ENCODE results near the gene OAT. TPM values are rescaled to one million over a fixed set of nuclear protein-coding genes. Genes with fewer than 3 reads are reported as not detected.

Gene OAT
- total RNA-seq, 1 donor from 2014 or later = 56.7 TPM

DNA sequence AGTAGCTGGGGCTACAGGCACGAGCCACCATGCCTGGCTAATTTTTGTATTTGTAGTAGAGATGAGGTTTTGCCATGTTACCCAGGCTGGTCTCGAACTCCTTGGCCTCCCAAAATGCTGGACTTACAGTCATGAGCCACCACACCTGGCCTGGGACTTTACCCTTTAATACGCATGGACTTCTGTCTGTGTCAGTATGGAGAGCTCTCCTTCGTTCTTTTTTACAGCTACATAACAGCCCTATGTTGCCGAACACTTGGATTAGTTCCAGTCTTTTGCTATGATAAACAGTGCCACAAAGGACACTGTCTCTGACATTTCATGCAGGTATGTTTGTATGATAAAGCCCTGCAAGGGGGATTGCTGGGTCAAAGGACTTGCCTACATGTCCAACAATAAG lies 10.9 kb upstream of the OAT start:
- Histone ChIP-seq H3K27ac (no peak overlapping the region), H3K4me2 (no peak overlapping the region), H3K4me1 (no peaks in the 10 kb centered on the region), H3K9ac (no peak overlapping the region), H3K4me3 (no peak overlapping the region), H3F3A (ENCODE audit: low read depth) (no peaks in the 10 kb centered on the region), H3K9me3 (ENCODE audit: low read depth) (no peaks in the 10 kb centered on the region), H3K36me3 (no peaks in the 10 kb centered on the region), H2AFZ (replicated peaks) (no peak overlapping the region), H3K79me2 (ENCODE audit: low read depth) (no peaks in the 10 kb centered on the region), H4K20me1 (ENCODE audit: low read depth) (no peaks in the 10 kb centered on the region), H3K27me3 (no peaks in the 10 kb centered on the region)
- Mint-ChIP-seq H3K27ac (no peak overlapping the region), H3K36me3 (no peaks in the 10 kb centered on the region), H3K9me3 (no peaks in the 10 kb centered on the region), H3K4me3 (no peak overlapping the region), H3K4me1 (no peaks in the 10 kb centered on the region), H3K27me3 (ENCODE audit: insufficient read depth, low read depth) (no peaks in the 10 kb centered on the region)
- TF ChIP-seq, protein P1, sequence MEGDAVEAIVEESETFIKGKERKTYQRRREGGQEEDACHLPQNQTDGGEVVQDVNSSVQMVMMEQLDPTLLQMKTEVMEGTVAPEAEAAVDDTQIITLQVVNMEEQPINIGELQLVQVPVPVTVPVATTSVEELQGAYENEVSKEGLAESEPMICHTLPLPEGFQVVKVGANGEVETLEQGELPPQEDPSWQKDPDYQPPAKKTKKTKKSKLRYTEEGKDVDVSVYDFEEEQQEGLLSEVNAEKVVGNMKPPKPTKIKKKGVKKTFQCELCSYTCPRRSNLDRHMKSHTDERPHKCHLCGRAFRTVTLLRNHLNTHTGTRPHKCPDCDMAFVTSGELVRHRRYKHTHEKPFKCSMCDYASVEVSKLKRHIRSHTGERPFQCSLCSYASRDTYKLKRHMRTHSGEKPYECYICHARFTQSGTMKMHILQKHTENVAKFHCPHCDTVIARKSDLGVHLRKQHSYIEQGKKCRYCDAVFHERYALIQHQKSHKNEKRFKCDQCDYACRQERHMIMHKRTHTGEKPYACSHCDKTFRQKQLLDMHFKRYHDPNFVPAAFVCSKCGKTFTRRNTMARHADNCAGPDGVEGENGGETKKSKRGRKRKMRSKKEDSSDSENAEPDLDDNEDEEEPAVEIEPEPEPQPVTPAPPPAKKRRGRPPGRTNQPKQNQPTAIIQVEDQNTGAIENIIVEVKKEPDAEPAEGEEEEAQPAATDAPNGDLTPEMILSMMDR (IDR thresholded peaks at IDR 0.05) = no peak
- TF ChIP-seq EZH2 (IDR thresholded peaks at IDR 0.05) (no peak), EZH2phosphoT487 (IDR thresholded peaks at IDR 0.05) (no peak)
- DNase-seq (ENCODE audit: low spot score) = no peak

DNA sequence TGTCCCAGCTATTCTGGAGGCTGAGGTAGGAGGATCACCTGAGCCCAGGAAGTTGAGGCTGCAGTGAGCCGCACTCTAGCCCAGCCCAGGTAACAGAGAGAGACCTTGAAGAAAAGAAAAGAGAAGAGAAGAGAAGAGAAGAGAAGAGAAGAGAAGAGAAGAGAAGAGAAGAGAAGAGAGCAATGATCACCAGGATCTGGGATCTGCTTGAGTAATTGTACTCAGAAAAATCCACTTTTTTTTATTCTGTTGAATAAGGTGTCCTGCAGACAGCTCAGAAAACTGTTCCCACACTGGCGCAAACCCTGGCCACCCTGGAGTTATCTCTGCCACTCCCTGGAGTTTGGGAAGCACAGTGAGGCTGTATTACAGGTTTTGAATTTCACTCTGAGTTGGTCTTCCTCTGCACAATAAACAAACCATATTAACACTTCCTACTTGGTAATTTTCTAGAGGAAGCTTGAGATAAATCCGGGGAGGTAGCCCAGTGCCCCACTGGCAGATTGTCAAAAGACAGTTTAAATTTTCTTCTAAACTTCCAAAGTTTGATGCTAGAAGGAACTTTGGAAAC lies 9.6 kb upstream of the OAT start:
- TF ChIP-seq EZH2phosphoT487 (IDR thresholded peaks at IDR 0.05) (no peak), EZH2 (IDR thresholded peaks at IDR 0.05) (no peak)
- TF ChIP-seq, protein P1 (IDR thresholded peaks at IDR 0.05) = no peak
- Histone ChIP-seq H3K9me3 (ENCODE audit: low read depth) (no peaks in the 10 kb centered on the region), H3K4me2 (no peak overlapping the region), H2AFZ (replicated peaks) (no peak overlapping the region), H3K27me3 (no peaks in the 10 kb centered on the region), H3K9ac (no peak overlapping the region), H3K4me1 (no peaks in the 10 kb centered on the region), H4K20me1 (ENCODE audit: low read depth) (no peaks in the 10 kb centered on the region), H3F3A (ENCODE audit: low read depth) (no peaks in the 10 kb centered on the region), H3K79me2 (ENCODE audit: low read depth) (no peaks in the 10 kb centered on the region), H3K4me3 (no peak overlapping the region), H3K36me3 (no peaks in the 10 kb centered on the region), H3K27ac (no peak overlapping the region)
- peaks cover 6% of the 10 kb centered on the region for H3K27me3 Mint-ChIP-seq (ENCODE audit: insufficient read depth, low read depth)
- H3K27ac Mint-ChIP-seq = no peak overlapping the region
- no peaks in the 10 kb centered on the region for H3K9me3 Mint-ChIP-seq
- H3K4me1 Mint-ChIP-seq = no peaks in the 10 kb centered on the region
- DNase-seq (ENCODE audit: low spot score) = no peak
- no peak overlapping the region for H3K4me3 Mint-ChIP-seq
- H3K36me3 Mint-ChIP-seq = no peaks in the 10 kb centered on the region

DNA sequence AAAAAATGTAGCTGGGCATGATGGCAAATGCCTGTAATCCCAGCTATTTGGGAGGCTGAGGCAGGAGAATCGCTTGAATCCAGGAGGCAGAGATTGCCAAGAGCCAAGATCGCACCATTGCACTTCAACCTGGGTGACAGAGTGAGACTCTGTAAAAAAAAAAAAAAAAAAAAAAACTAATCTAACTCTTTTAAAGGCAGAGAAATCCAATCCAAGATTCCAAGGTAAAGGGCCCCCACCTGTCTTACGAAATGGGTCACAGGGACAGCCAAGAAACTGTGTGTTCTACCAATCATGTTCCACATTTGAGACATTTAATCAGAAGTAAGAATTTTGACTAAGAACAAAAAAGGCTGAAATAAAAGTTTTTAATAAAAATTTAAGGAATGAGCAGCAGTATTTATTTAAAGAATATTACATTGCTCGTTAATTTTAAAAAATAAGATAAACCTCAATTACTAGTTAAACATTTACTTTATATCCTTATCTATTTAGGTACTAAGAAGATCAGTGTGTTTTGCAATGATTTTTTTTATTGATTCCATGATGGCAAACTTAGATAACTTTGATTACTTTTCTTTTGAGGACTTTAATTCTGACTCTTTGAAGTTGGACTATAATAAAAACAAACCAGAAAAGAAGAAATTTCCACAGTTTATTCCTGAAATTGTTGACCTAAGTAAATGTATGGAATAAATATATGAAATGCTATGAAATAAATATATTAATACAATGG lies 6.7 kb upstream of the OAT start:
- no peak overlapping the region for H3K27ac ChIP-seq
- H3K9ac ChIP-seq = no peak overlapping the region
- H3K4me3 ChIP-seq = no peak overlapping the region
- H3K9me3 Mint-ChIP-seq = no peaks in the 10 kb centered on the region
- no peaks in the 10 kb centered on the region for H3K4me1 Mint-ChIP-seq
- no peak overlapping the region for H3K4me3 Mint-ChIP-seq
- no peak for DNase-seq (ENCODE audit: low spot score)
- H3K27me3 Mint-ChIP-seq (ENCODE audit: insufficient read depth, low read depth) = peaks cover 10% of the 10 kb centered on the region
- H3K36me3 ChIP-seq = no peaks in the 10 kb centered on the region
- TF ChIP-seq EZH2 (IDR thresholded peaks at IDR 0.05) = no peak
- H3K36me3 Mint-ChIP-seq = no peaks in the 10 kb centered on the region
- no peak overlapping the region for H3K4me2 ChIP-seq
- no peaks in the 10 kb centered on the region for H4K20me1 ChIP-seq (ENCODE audit: low read depth)
- no peak overlapping the region for H3K27ac Mint-ChIP-seq
- no peaks in the 10 kb centered on the region for H3K79me2 ChIP-seq (ENCODE audit: low read depth)
- H2AFZ ChIP-seq (replicated peaks) = no peak overlapping the region
- H3F3A ChIP-seq (ENCODE audit: low read depth) = no peaks in the 10 kb centered on the region
- H3K4me1 ChIP-seq = no peaks in the 10 kb centered on the region
- H3K27me3 ChIP-seq = peaks cover 24% of the 10 kb centered on the region
- H3K9me3 ChIP-seq (ENCODE audit: low read depth) = no peaks in the 10 kb centered on the region

DNA sequence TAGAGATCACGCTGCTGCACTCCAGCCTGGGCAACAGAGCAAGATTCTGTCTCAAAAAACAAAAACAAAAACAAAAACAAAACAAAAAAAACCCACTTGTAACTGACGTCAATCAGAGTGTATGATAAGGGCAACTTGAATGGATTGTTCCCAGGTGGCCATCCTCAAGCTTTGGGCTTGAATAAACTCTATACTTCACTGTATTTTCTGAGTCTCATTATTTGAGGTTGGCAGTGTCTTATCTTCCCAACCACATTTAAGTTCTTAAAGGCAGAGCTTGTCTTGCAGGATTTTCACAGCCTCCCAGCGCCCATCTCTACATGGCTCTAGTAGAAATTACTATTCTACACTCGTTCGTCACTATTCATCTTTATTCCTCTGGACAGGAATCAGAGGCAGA lies 5.1 kb upstream of the OAT start:
- Mint-ChIP-seq H3K27me3 (ENCODE audit: insufficient read depth, low read depth) (peaks cover 15% of the 10 kb centered on the region), H3K9me3 (no peaks in the 10 kb centered on the region)

More for the DNA sequence above, 5.1 kb upstream of the OAT start:
- no peak for DNase-seq (ENCODE audit: low spot score)
- H3K79me2 ChIP-seq (ENCODE audit: low read depth) = no peaks in the 10 kb centered on the region
- Mint-ChIP-seq H3K4me1 (peaks cover 3% of the 10 kb centered on the region), H3K4me3 (no peak overlapping the region), H3K36me3 (no peaks in the 10 kb centered on the region), H3K27ac (no peak overlapping the region)
- no peak overlapping the region for H3K4me3 ChIP-seq
- H2AFZ ChIP-seq (replicated peaks) = no peak overlapping the region
- H4K20me1 ChIP-seq (ENCODE audit: low read depth) = no peaks in the 10 kb centered on the region
- H3K9ac ChIP-seq = no peak overlapping the region
- H3K4me1 ChIP-seq = no peaks in the 10 kb centered on the region
- H3K9me3 ChIP-seq (ENCODE audit: low read depth) = no peaks in the 10 kb centered on the region
- H3K4me2 ChIP-seq = no peak overlapping the region
- H3K27me3 ChIP-seq = peaks cover 38% of the 10 kb centered on the region
- H3K36me3 ChIP-seq = no peaks in the 10 kb centered on the region
- peaks cover 4% of the 10 kb centered on the region for H3F3A ChIP-seq (ENCODE audit: low read depth)
- TF ChIP-seq, protein P1 (IDR thresholded peaks at IDR 0.05) = no peak
- no peak for TF ChIP-seq EZH2 (IDR thresholded peaks at IDR 0.05)
- no peak for TF ChIP-seq EZH2phosphoT487 (IDR thresholded peaks at IDR 0.05)
- no peak overlapping the region for H3K27ac ChIP-seq
